ENCODE measurements around the gene MISP3.
A peak's percentile ranks its signal among the peaks of the same experiment; 100 is the strongest.

The MISP3 gene

GRCh38 chr19:14106840-14107239 is 34.3 kb downstream of the MISP3 start:
- DNase-seq = no peak

DNA sequence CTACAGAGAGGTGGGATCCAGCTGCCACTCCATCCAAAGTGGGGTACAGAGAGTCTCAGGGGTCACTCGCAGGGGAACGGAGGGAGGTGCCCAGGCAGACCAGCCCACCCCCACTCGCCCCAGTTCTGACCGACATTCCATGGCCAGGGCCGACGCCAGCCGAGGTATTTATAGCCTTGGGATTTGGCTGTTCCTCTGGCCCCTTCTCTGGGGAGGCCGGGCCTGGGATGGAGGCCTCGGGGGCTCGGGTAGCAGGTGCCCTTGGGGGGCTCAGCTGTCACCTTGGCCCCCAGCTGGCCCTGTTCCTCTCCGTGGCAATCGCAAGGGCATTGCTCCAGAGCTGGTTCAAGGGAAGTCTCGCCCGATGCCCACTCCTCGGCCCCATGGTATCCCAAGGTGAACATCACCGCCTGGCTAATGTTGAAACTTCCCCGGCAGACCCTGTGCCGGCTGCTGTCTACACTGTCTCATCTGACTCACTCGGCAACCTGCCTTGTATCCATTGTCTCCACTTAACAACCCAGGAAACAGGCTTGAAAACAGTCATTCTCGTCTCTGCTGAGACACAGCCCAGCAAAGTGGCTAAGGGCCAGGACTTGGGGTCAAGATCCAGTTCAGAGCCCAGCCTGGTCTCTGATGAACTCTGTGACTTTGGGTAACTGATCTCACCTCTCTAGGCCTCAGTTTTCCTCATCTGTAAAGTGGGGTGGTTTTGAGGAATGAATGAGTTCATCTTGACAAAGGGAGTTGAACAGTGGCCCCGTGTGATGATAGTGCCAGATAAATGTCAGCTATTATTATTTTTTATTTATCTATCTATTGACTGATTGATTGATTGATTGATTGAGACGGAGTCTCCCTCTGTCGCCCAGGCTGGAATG is 35.2 kb downstream of the MISP3 start:
- no peak for DNase-seq

DNA sequence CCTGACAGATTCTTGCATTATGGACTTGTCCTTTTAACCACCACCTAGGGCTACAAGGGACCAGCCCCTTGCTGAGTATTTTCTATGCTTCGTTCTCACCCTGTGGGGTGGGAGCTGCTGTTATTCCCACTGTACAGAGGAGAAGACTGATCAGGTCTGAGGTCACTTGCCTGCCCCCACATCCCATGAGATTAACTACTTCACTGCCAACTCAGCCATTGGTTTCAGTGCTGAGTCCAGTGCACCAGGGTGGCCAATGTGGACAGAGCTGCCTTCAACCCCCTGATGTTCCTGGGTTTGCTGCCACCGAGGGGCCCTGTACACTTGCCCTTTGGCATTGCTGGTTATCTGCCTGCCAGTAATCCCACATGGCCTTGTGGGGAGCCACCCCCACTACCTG is 38.1 kb downstream of the MISP3 start:
- no peak for DNase-seq

- no peak for DNase-seq
Observed at GRCh38 chr19:14111486-14111885, 38.9 kb downstream of the MISP3 start.

DNA sequence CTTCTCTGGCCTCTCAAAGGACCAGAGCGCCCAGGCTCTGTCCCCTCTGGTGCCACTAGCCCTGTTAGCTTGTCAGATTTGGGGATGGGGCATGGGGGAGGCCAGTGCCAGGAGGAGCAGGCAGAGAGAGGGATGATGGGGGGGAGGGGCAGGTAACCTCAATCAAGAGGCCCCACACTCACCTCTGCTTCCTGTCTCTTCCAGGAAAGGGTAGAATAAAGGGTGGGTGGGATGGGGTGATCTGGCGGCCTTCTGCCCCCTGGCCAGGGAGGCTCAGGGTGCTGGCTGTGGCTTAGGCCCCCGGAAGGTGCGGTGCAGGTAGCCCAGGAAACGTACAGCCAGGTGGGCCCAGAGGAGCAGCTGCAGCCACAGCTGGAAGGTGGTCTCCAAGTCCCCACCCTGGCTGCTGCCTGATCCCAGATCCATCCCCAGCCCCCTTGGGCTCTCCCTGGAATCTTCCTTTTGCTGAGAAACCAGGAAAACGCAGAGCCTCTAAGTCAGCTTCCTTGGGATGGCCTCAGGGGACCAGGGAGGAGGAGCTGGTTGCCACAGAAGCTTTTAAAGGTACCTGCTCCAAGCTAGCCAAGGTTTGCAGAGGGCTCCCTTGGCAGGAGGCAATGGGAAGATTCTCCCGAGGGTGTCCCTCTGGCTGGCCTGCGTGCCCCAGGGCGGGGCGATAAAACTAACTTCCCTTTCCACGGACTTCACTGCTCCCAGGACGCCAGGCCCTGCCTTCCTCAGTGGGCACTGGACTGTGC is 39.6 kb downstream of the MISP3 start:
- no peak for DNase-seq

DNA sequence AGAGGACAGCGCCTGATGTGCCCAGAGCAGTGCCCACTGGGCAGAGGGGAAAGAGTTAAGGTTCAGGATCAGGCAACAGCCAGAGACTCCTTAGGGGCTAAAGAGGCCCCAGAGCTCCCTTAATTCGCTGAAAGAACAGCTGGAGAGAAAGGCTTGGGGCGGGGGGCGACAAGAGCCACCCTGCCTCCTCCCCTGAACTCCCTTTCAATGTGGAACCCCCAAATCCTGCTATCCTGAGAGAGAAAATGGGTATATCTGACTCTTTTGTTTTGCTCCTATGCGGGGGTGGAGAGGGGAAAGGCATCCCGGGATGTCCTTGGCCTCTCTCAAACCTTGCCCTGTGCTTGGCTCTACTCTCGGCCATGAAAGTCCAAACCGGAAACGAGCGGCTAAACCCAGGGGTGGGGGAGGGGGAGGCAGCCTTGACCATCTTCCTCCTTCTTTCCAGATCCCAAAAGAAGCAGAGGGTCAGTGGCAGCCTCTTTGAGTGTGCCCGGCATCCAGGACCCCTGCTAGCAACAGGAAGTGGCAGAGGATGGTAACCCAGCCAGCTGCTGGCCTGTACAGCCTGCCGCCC is 40.3 kb downstream of the MISP3 start:
- DNase-seq = no peak

DNA sequence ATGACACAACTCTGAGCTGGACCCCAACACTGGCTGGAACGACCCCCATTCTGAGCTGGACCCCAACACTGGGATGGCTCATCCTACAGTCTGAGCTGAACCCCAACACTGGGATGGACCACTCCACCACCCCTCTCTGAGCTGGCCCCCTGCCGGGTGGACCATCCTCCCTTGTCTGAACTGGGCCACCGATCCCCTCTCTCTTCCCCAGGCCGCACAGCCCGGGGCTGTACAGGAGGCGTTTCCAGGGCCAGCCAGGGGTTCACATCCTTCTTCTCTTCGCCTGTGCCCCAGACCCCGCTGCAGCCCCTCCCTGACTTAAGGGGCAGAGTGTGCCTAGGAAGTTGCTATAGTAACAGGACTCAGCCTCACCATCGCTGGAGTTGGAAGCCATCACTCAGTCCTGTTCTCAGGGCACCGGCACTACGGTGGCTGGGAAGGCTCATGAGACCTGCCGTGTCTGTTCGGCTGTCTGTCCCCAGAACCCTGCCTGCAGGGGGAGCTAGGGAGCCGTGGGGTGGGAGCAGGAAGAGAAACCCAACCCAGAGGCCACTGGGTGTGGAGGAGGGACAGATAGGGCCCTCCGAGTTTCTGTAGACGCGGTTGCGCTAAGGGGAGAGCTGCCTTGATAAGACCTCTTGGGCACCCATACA is 41.3 kb downstream of the MISP3 start:
- DNase-seq = no peak

GRCh38 chr19:14114439-14114838 is 41.9 kb downstream of the MISP3 start:
- no peak for DNase-seq

GRCh38 chr19:14114854-14115253 is 42.3 kb downstream of the MISP3 start:
- DNase-seq = no peak

GRCh38 chr19:14115756-14116155 is 43.2 kb downstream of the MISP3 start:
- DNase-seq = no peak

DNA sequence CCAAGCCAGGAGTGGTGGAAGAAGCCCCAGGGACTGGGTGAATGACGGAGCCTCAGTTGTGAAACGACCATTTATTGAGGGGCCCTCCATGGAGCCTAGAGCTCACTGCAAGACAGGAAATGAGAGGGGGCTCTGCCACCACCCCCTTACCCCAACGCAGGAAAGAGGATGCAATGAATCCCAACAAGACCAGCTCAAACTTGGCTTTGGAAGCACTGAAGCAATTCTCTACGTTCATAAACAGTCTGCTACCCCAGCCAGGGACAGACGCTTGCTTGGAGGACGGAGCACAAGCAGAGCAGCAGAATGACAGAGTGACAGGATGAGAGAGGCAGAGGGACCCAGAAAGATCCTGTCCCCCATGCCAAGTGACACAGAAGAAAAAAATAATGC is 43.9 kb downstream of the MISP3 start:
- DNase-seq = no peak

- no peak for DNase-seq
Observed at GRCh38 chr19:14116918-14117578, 44.5 kb downstream of the MISP3 start.

- peak; percentile 90 for DNase-seq
Observed at GRCh38 chr19:14117668-14118164, 45.1 kb downstream of the MISP3 start, which contains the start of gene PRKACA. PRKACA (minus strand) TSS chr19:14117762; CDS start chr19:14117547, 215 bp downstream.

DNA sequence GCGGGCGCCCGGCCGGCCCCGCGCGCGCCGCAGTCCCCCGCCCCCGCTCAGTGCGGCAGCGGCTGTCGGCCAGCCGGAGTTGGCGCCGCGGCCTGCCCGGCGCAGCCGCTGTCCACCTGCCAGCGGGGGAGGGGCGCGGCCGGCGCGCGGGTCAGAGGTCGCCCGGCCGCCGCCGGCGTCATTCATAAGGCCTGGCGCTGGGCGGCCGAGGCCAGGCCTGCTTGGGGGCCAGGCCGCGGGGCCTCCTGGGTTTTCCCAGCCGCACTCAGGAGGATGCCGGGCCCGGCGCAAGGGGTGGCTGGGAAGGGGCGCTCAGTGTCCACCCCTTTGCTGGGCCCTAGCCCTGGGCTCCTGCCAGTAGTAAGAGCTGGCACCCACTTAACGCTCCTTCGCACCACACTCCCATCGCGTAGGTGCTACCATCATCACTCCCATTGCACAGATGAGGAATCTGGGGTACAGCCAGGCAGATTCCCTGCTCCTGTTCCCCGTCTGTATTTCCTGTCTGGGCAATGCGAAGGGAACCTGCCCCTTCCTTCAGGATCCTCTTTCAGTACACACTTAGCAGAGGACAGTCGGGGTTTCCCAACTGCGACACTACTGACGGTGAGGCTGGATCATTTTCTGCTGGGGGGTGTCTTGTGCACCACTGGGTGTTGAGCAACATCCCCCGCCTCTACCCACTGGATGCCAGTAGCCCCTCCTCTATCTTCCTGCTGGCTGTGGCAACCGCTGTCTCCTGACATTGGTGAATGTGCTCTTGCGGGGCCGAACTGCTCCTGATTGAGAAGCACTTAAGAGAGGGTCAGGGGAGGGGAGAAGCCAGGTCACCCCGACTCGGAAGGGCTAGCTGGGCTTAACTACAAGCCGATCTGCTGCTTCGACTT is 45.8 kb downstream of the MISP3 start:
- DNase-seq = no peak

DNA sequence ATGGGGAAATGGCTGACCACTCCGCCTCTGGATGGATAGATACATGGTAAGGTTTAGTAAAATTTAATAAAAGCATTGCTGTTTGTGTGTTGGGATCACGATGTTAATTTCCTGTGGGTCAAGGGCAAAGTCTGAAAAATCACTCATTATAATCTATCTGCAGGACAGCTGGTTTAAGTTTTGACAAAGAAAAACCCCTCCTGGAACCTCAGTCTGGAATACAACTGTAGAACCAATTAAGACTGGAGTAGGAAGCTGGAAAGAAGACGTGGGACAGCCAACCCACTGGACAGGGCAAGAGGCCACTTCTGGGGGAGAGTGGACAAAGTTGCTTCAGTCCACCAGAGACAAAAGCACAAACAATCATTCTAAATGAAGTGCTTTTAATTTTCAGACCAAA is 46.6 kb downstream of the MISP3 start:
- DNase-seq = no peak

DNA sequence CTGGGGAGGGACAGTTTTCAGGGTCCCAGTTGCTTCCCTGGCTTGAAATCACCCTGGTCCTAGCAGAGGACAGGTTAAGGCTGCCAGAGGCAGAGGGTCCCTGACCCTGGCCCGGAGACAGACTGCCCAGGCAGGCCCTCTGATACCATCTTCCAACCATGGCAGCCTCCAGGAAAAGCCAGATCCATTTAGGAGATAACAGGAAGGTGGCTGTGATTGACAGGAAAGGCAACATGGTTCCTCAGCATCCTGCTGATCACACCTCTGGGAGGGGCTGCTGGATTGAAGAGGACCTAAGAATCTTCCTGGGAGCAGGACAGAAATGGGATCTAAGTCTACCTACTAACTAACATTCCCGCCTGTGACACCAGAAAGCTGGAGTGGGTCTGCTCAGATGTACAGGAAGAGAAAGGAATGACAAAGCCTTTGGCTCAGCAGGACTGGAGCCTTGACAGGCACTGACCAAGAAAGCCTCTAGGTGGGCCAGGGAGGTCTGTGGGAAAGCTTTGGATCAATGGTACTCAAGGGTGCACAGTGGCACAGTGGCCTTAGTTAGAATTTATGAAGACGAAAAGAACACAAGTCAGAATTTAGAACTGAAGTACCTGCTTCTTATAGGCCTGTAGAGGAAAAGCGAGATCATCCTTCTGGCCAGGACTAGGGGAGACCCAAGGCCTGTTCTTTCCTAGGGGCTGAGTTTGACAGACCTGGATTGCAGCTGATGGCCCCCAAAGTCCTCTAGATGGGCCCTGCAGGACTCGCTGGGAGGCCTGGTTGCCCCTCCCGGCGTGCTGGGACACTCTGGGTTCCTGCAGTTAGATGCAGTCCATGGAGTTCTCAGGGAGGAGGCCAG is 47.3 kb downstream of the MISP3 start:
- DNase-seq = no peak

- DNase-seq = no peak
Observed at GRCh38 chr19:14120497-14120780, 47.9 kb downstream of the MISP3 start.

- DNase-seq = no peak
Observed at GRCh38 chr19:14122924-14123323, 50.3 kb downstream of the MISP3 start.
